Caco-2 (cell line): Measurements from ENCODE around the gene MYLK3. TPM values are rescaled to one million over a fixed set of nuclear protein-coding genes. Genes with fewer than 3 reads are reported as not detected.

Source experiments
- BruUV-seq: library from RNA; stranded (reverse); fragments of 400-500 nt; replicated peaks from 2 replicates; lab custom pipeline; 2021; lab: Mats Ljungman, UMichigan
- CTCF ChIA-PET: fragments of 300-600 bp; sonication (Branson Sonifier 250); formaldehyde crosslinking; loops from one replicate; lab custom pipeline; 2022; ENCODE audit warnings: antibody characterized with exemption; lab: Charles Lee
- POLR2A ChIA-PET: fragments of 300-600 bp; sonication (Branson Sonifier 250); formaldehyde crosslinking; loops from one replicate; lab custom pipeline; 2022; ENCODE audit warnings: antibody characterized with exemption; lab: Charles Lee
- DNase-seq, 2 experiments: peaks; one replicate each; pipeline versions ENCODE4 v3.0.0 to v3.0.0-alpha.2; 2020 to 2022
- H3K27me3 ChIP-seq: replicated peaks from 2 replicates; pipeline ENCODE4 v1.6.0; 2011; ENCODE audit warnings: low read length; ENCODE audit not compliant: control insufficient read depth, insufficient read depth
- H3K36me3 ChIP-seq: 2 replicates; pipeline ENCODE4 v1.5.1; 2011; ENCODE audit warnings: low read length; ENCODE audit not compliant: control insufficient read depth, insufficient read depth
- H3K4me1 ChIP-seq: fragments of 250-450 bp; sonication (Bioruptor Pico); 2 replicates; pipeline ENCODE4 v1.5.1; 2020; ENCODE audit warnings: mild to moderate bottlenecking
- H3K4me3 ChIP-seq: 2 replicates; pipeline ENCODE4 v1.5.1; 2011; ENCODE audit warnings: low read depth, mild to moderate bottlenecking, control low read depth, low read length
- H3K9me3 ChIP-seq: fragments of 250-450 bp; sonication (Bioruptor Pico); 2 replicates; pipeline ENCODE4 v1.5.1; 2020; ENCODE audit warnings: mild to moderate bottlenecking, moderate library complexity
- H3K27ac Mint-ChIP-seq: one replicate; pipeline ENCODE4 v1.8.0; 2022; ENCODE audit warnings: mixed read lengths; ENCODE audit not compliant: unreplicated experiment
- H3K27me3 Mint-ChIP-seq: one replicate; pipeline ENCODE4 v1.8.0; 2022; ENCODE audit warnings: mixed read lengths; ENCODE audit not compliant: insufficient read depth, unreplicated experiment
- H3K36me3 Mint-ChIP-seq: one replicate; pipeline ENCODE4 v1.8.0; 2022; ENCODE audit warnings: mild to moderate bottlenecking, mixed read lengths; ENCODE audit not compliant: insufficient read depth, unreplicated experiment
- H3K4me1 Mint-ChIP-seq: one replicate; pipeline ENCODE4 v1.8.0; 2022; ENCODE audit warnings: low read depth, mixed read lengths; ENCODE audit not compliant: unreplicated experiment
- H3K4me3 Mint-ChIP-seq: one replicate; pipeline ENCODE4 v1.8.0; 2022; ENCODE audit warnings: mild to moderate bottlenecking, moderate library complexity, mixed read lengths; ENCODE audit not compliant: unreplicated experiment
- H3K9me3 Mint-ChIP-seq: one replicate; pipeline ENCODE4 v1.8.0; 2022; ENCODE audit warnings: mixed read lengths; ENCODE audit not compliant: unreplicated experiment
- intact Hi-C: fragments of 100-400 bp; cut with micrococcal nuclease; formaldehyde crosslinking; loops from one replicate; pipeline ENCODE4 v1.10.0; 2022; ENCODE audit not compliant: unreplicated experiment
- total RNA-seq: library from RNA; stranded (reverse); gene quantifications from 2 replicates; pipeline ENCODE4 v1.2.3, GENCODE V29; 2022
- TF ChIP-seq, protein P1 (sequence below), 2 experiments: fragments of 200-600 bp in 1 of 2; IDR thresholded peaks; 1 replicate in 1 of 2; 2 replicates in 1 of 2; pipeline versions ENCODE4 v1.5.1 to v1.8.0; 2011 to 2022; ENCODE audit warnings: antibody characterized with exemption in 1 of 2, control low read depth in 1 of 2, inconsistent platforms in 1 of 2, low read depth in 1 of 2, low read length in 1 of 2, mild to moderate bottlenecking in 1 of 2, moderate library complexity in 1 of 2; ENCODE audit not compliant: insufficient read depth in 1 of 2, severe bottlenecking in 1 of 2, unreplicated experiment in 1 of 2

Gene MYLK3
- total RNA-seq, 1 experiment from 2014 or later, result 1.2 TPM

DNA sequence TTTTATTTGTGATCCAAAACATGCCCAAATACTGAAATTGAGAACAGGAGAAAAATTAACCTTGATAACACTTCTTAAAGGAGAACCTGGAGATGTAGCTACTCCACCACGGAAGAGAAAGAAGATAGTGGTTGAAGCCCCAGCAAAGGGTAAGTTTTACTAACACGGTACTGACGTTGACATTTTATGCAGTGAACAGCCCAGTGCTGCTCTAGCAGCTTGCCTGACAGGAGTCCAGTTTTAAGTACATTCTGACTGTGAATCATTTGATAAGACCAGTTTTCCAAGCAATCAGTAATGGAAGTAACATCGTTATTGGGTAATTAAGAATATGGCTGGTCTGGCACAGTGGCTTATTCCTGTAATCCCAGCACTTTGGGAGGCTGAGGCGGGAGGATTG is 52.2 kb downstream of the MYLK3 start:
- CTCF ChIA-PET, result no interaction called here
- Mint-ChIP-seq H3K9me3 (no peaks in the 10 kb centered on the region), H3K4me1 (peaks cover 10% of the 10 kb centered on the region), H3K4me3 (no peak overlapping the region), H3K27ac (no peak overlapping the region), H3K27me3 (no peaks in the 10 kb centered on the region), H3K36me3 (peaks cover 51% of the 10 kb centered on the region)
- Histone ChIP-seq H3K27me3 (no peaks in the 10 kb centered on the region), H3K4me1 (peaks cover 5% of the 10 kb centered on the region; the same call in 1 of the 2 replicates), H3K9me3 (no peaks in the 10 kb centered on the region), H3K36me3 (no peaks in the 10 kb centered on the region), H3K4me3 (no peak overlapping the region)
- TF ChIP-seq, protein P1, sequence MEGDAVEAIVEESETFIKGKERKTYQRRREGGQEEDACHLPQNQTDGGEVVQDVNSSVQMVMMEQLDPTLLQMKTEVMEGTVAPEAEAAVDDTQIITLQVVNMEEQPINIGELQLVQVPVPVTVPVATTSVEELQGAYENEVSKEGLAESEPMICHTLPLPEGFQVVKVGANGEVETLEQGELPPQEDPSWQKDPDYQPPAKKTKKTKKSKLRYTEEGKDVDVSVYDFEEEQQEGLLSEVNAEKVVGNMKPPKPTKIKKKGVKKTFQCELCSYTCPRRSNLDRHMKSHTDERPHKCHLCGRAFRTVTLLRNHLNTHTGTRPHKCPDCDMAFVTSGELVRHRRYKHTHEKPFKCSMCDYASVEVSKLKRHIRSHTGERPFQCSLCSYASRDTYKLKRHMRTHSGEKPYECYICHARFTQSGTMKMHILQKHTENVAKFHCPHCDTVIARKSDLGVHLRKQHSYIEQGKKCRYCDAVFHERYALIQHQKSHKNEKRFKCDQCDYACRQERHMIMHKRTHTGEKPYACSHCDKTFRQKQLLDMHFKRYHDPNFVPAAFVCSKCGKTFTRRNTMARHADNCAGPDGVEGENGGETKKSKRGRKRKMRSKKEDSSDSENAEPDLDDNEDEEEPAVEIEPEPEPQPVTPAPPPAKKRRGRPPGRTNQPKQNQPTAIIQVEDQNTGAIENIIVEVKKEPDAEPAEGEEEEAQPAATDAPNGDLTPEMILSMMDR (IDR thresholded peaks at IDR 0.05; ENCODE audit: insufficient read depth in 1 of 2, low read depth in 1 of 2, low read length in 1 of 2, severe bottlenecking in 1 of 2, unreplicated experiment in 1 of 2), result no peak
- POLR2A ChIA-PET, result no interaction called here
- DNase-seq, result no peak
- no TSS peak for BruUV-seq
- intact Hi-C loops, result no loop called here

DNA sequence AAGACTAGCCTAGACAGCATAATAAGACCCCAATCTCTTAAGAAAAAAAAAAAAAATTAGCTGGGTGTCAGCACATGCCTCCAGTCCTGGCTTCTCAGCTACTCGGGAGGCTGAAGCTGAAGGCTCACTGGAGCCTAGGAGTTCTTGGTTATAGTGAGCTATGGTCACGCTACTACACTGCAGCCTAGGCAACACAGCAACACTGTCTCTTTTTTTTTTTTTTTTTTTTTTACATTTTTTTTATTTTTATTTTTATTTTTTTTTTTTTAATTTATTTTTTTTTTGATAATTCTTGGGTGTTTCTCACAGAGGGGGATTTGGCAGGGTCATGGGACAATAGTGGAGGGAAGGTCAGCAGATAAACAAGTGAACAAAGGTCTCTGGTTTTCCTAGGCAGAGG is 54.5 kb downstream of the MYLK3 start:
- no peaks in the 10 kb centered on the region for H3K9me3 Mint-ChIP-seq
- Histone ChIP-seq H3K9me3 (no peaks in the 10 kb centered on the region), H3K4me1 (peaks cover 11% of the 10 kb centered on the region; the same call in 1 of the 2 replicates), H3K27me3 (no peaks in the 10 kb centered on the region), H3K36me3 (no peaks in the 10 kb centered on the region), H3K4me3 (no peak overlapping the region)
- POLR2A ChIA-PET, result no interaction called here
- intact Hi-C loops, result no loop called here
- CTCF ChIA-PET, result no interaction called here
- peaks cover 10% of the 10 kb centered on the region for H3K4me1 Mint-ChIP-seq
- H3K4me3 Mint-ChIP-seq, result no peak overlapping the region
- BruUV-seq, result no TSS peak
- H3K27ac Mint-ChIP-seq, result no peak overlapping the region
- no peaks in the 10 kb centered on the region for H3K27me3 Mint-ChIP-seq
- TF ChIP-seq, protein P1 (IDR thresholded peaks at IDR 0.05; ENCODE audit: insufficient read depth in 1 of 2, low read depth in 1 of 2, low read length in 1 of 2, severe bottlenecking in 1 of 2, unreplicated experiment in 1 of 2), result no peak
- no peak for DNase-seq
- peaks cover 51% of the 10 kb centered on the region for H3K36me3 Mint-ChIP-seq

DNA sequence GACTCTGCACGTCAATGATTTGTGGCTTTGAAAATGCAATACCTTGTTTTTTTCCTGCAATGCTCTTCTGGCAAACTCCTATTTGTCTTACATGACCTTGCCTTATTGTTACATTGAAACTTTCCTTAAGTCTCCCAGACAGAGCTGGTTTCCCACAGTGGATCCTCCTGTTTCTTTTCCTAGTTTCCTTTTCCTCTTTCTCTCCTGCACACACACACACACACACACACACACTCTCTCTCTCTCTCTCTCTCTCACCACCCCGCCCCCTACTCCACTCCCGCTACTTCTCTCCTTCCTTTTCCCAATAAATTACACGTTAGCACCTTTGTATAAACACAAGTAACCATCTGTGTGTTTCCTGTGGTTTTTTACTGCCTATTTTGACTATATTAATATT is 56.4 kb downstream of the MYLK3 start:
- no peaks in the 10 kb centered on the region for H3K36me3 ChIP-seq
- intact Hi-C loops, result no loop called here
- no peak overlapping the region for H3K4me3 Mint-ChIP-seq
- BruUV-seq, result no TSS peak
- TF ChIP-seq, protein P1 (IDR thresholded peaks at IDR 0.05; ENCODE audit: insufficient read depth in 1 of 2, low read depth in 1 of 2, low read length in 1 of 2, severe bottlenecking in 1 of 2, unreplicated experiment in 1 of 2), result no peak
- H3K36me3 Mint-ChIP-seq, result peaks cover 50% of the 10 kb centered on the region
- POLR2A ChIA-PET, result no interaction called here
- no peaks in the 10 kb centered on the region for H3K9me3 Mint-ChIP-seq
- H3K4me1 Mint-ChIP-seq, result peaks cover 20% of the 10 kb centered on the region
- CTCF ChIA-PET, result interaction anchor here (2.0 kb wide), 1 partner anchor 18 kb away, joined by 11 read pairs; no protein-coding TSS in a partner anchor
- no peak for DNase-seq
- peaks cover 19% of the 10 kb centered on the region for H3K4me1 ChIP-seq
- H3K27ac Mint-ChIP-seq, result no peak overlapping the region
- no peaks in the 10 kb centered on the region for H3K9me3 ChIP-seq
- H3K27me3 Mint-ChIP-seq, result no peaks in the 10 kb centered on the region
- no peak overlapping the region for H3K4me3 ChIP-seq
- H3K27me3 ChIP-seq, result no peaks in the 10 kb centered on the region
